H9 (cell line): ENCODE results near the gene DNER. TPM values are rescaled to one million over a fixed set of nuclear protein-coding genes. Genes with fewer than 3 reads are reported as not detected.

Experiments
- DNase-seq: peaks from one replicate; pipeline ENCODE4 v3.0.0-alpha.2; 2017
- H2AFZ ChIP-seq: one replicate; pipeline ENCODE4 v1.6.1; 2013; ENCODE audit warnings: mild to moderate bottlenecking, low read length, control low read depth, moderate library complexity
- H2AK5ac ChIP-seq: 2 replicates; pipeline ENCODE4 v1.6.1; 2013; ENCODE audit warnings: low read length, control low read depth, mixed read lengths; ENCODE audit not compliant: insufficient read length
- H2BK120ac ChIP-seq: one replicate; pipeline ENCODE4 v1.6.1; 2013; ENCODE audit warnings: low read depth, mild to moderate bottlenecking, low read length, control low read depth, inconsistent platforms; ENCODE audit not compliant: poor library complexity, severe bottlenecking
- H2BK12ac ChIP-seq: 2 replicates; pipeline ENCODE4 v1.6.1; 2013; ENCODE audit warnings: low read length, control low read depth, mixed read lengths, low read depth; ENCODE audit not compliant: insufficient read length
- H2BK15ac ChIP-seq: 2 replicates; pipeline ENCODE4 v1.6.1; 2013; ENCODE audit warnings: low read depth, low read length, control low read depth
- H2BK20ac ChIP-seq: one replicate; pipeline ENCODE4 v1.6.1; 2013; ENCODE audit warnings: low read depth, mild to moderate bottlenecking, low read length, control low read depth, inconsistent platforms; ENCODE audit not compliant: poor library complexity, severe bottlenecking
- H2BK5ac ChIP-seq: 2 replicates; pipeline ENCODE4 v1.6.1; 2013; ENCODE audit warnings: low read length, control low read depth, mixed read lengths; ENCODE audit not compliant: insufficient read length
- H3K14ac ChIP-seq: 2 replicates; pipeline ENCODE4 v1.6.1; 2013; ENCODE audit warnings: low read length, control low read depth; ENCODE audit not compliant: insufficient read depth
- H3K18ac ChIP-seq: 2 replicates; pipeline ENCODE4 v1.6.1; 2013; ENCODE audit warnings: low read depth, mild to moderate bottlenecking, mixed read lengths, low read length, control low read depth; ENCODE audit not compliant: insufficient read length
- H3K23ac ChIP-seq: 2 replicates; pipeline ENCODE4 v1.6.1; 2013; ENCODE audit warnings: low read length, control low read depth, mixed read lengths, low read depth; ENCODE audit not compliant: insufficient read length
- H3K23me2 ChIP-seq: 2 replicates; pipeline ENCODE4 v1.6.1; 2013; ENCODE audit warnings: low read depth, mild to moderate bottlenecking, mixed read lengths, low read length, control low read depth; ENCODE audit not compliant: insufficient read length, poor library complexity, severe bottlenecking
- H3K27ac ChIP-seq: 2 replicates; pipeline ENCODE4 v1.5.1; 2013; ENCODE audit warnings: low read length, control low read depth, mixed read lengths, low read depth; ENCODE audit not compliant: insufficient read length
- H3K27me3 ChIP-seq: 2 replicates; pipeline ENCODE4 v1.6.1; 2013; ENCODE audit warnings: low read length, control low read depth, inconsistent platforms; ENCODE audit not compliant: insufficient read depth
- H3K4ac ChIP-seq: 2 replicates; pipeline ENCODE4 v1.6.1; 2013; ENCODE audit warnings: low read depth, mild to moderate bottlenecking, control low read depth, inconsistent platforms, low read length, moderate library complexity
- H3K4me1 ChIP-seq: 2 replicates; pipeline ENCODE4 v1.6.1; 2013; ENCODE audit warnings: low read length, control low read depth, inconsistent platforms; ENCODE audit not compliant: insufficient read depth
- H3K4me2 ChIP-seq: 2 replicates; pipeline ENCODE4 v1.6.1; 2013; ENCODE audit warnings: low read length, control low read depth, mixed read lengths; ENCODE audit not compliant: insufficient read length, insufficient read depth
- H3K56ac ChIP-seq: 2 replicates; pipeline ENCODE4 v1.6.1; 2013; ENCODE audit warnings: low read depth, mild to moderate bottlenecking, mixed read lengths, low read length, control low read depth; ENCODE audit not compliant: insufficient read length
- H3K79me1 ChIP-seq: 2 replicates; pipeline ENCODE4 v1.6.1; 2013; ENCODE audit warnings: low read depth, mild to moderate bottlenecking, moderate library complexity, low read length, control low read depth, inconsistent platforms; ENCODE audit not compliant: insufficient read depth, poor library complexity, severe bottlenecking
- H3K79me2 ChIP-seq: 2 replicates; pipeline ENCODE4 v1.6.1; 2013; ENCODE audit warnings: low read length, control low read depth, inconsistent platforms; ENCODE audit not compliant: insufficient read depth
- H3K9ac ChIP-seq: 2 replicates; pipeline ENCODE4 v1.6.1; 2013; ENCODE audit warnings: low read length, control low read depth, mixed read lengths; ENCODE audit not compliant: insufficient read length; ENCODE audit errors: extremely low read depth
- H3K9me3 ChIP-seq: one replicate; pipeline ENCODE4 v1.6.1; 2013; ENCODE audit warnings: low read depth, low read length, inconsistent platforms; ENCODE audit not compliant: control insufficient read depth
- H3T11ph ChIP-seq: one replicate; pipeline ENCODE4 v1.6.1; 2013; ENCODE audit warnings: mild to moderate bottlenecking, low read length, control low read depth, inconsistent platforms
- H4K20me1 ChIP-seq: one replicate; pipeline ENCODE4 v1.6.1; 2013; ENCODE audit not compliant: control insufficient read depth, insufficient read length, insufficient read depth
- H4K5ac ChIP-seq: 2 replicates; pipeline ENCODE4 v1.6.1; 2013; ENCODE audit warnings: low read depth, mild to moderate bottlenecking, mixed read lengths, low read length, control low read depth; ENCODE audit not compliant: insufficient read length
- H4K8ac ChIP-seq: replicated peaks from 2 replicates; pipeline ENCODE4 v1.6.1; 2013; ENCODE audit warnings: low read length, control low read depth, mixed read lengths, low read depth; ENCODE audit not compliant: insufficient read length
- H4K91ac ChIP-seq: 2 replicates; pipeline ENCODE4 v1.6.1; 2013; ENCODE audit warnings: low read depth, mild to moderate bottlenecking, moderate library complexity, mixed read lengths, low read length, control low read depth; ENCODE audit not compliant: insufficient read length
- H3K27ac Mint-ChIP-seq, 3 experiments: 2 replicates in 2 of 3; 3 replicates in 1 of 3; pipeline ENCODE4 v1.8.0; 2020 to 2021; ENCODE audit warnings: mixed read lengths in 3 of 3, mild to moderate bottlenecking in 1 of 3, moderate library complexity in 1 of 3
- H3K27me3 Mint-ChIP-seq: 2 replicates; pipeline ENCODE4 v1.8.0; 2021; ENCODE audit warnings: low read depth, mild to moderate bottlenecking, moderate library complexity, mixed read lengths
- H3K36me3 Mint-ChIP-seq, 3 experiments: 2 replicates in 2 of 3; 3 replicates in 1 of 3; pipeline ENCODE4 v1.8.0; 2020 to 2021; ENCODE audit warnings: low read depth in 3 of 3, mixed read lengths in 3 of 3; ENCODE audit not compliant: insufficient read depth in 1 of 3
- H3K4me1 Mint-ChIP-seq, 2 experiments: 2 replicates each; pipeline ENCODE4 v1.8.0; 2020; ENCODE audit warnings: mixed read lengths in 2 of 2
- H3K4me3 Mint-ChIP-seq, 2 experiments: 2 replicates in 1 of 2; 3 replicates in 1 of 2; pipeline ENCODE4 v1.8.0; 2020 to 2021; ENCODE audit warnings: mild to moderate bottlenecking in 2 of 2, mixed read lengths in 2 of 2, moderate library complexity in 1 of 2
- H3K9me3 Mint-ChIP-seq, 2 experiments: 2 replicates in 1 of 2; 3 replicates in 1 of 2; pipeline ENCODE4 v1.8.0; 2020; ENCODE audit warnings: mild to moderate bottlenecking in 2 of 2, mixed read lengths in 2 of 2, moderate library complexity in 1 of 2
- CTCF ChIP-seq: fragments of 200-600 bp; sonication (generic); conservative IDR thresholded peaks from 3 replicates; pipeline ENCODE4 v1.8.0; 2021; ENCODE audit warnings: antibody characterized with exemption, mild to moderate bottlenecking
- WGBS: extraction: QIAGEN DNeasy Blood & Tissue Kit; methylation state at CpG from one replicate; pipeline ENCODE4 v1.1.7; 2013; ENCODE audit warnings: missing lambda C conversion rate, low lambda C conversion rate, mixed read lengths; ENCODE audit not compliant: insufficient read length; ENCODE audit errors: extremely low coverage; 5-methylcytosine and 5-hydroxymethylcytosine counted together
- total RNA-seq: library from RNA; stranded (reverse); gene quantifications from 2 replicates; pipeline ENCODE4 v1.2.1, GENCODE V29; 2021

DNER gene
- total RNA-seq, 1 experiment from 2014 or later, result 1.0 TPM

DNA sequence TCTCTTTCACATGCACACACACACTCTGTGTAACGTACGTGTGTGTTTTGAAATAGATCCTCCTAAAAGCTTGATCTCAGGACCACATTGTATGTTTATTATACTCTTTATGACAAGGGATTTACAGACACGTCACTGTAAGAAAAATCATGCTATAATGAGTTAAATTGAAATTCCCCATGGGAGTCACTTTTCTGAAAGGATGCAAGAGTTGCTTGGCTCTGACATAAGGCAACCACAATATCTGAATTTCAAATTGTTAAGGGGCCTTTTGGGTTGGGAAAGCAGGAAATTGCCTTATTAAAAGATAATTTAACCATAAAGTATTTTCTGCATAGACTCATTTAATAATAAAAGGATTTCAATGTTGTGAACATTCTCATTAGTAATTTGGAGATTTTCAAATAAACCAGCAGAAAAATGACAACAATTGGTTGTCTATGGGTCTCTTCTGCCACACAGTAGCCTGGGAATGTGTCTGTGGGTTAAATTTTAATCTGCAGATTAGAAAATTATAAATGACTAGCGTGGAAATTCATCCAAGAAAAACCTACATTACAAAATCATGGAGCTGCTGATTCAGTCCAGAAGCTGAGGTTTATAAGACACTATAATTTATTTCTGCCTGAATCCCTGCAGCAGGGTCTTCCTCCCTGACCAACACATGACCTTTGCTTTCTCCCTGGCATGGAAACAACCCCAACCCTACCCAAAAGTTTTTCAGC lies 367.4 kb downstream of the DNER start:
- Histone ChIP-seq H3K9ac (no peak overlapping the region), H3K56ac (no peak overlapping the region), H2BK5ac (no peak overlapping the region), H3K4me2 (no peak overlapping the region), H3K27ac (no peak overlapping the region), H4K8ac (no peak overlapping the region), H3K9me3 (peaks cover 5% of the 10 kb centered on the region), H3K14ac (no peak overlapping the region), H4K20me1 (no peaks in the 10 kb centered on the region), H3K79me2 (no peaks in the 10 kb centered on the region), H3K18ac (no peak overlapping the region), H2AK5ac (no peak overlapping the region), H3T11ph (no peak overlapping the region), H3K27me3 (no peaks in the 10 kb centered on the region), H3K4me1 (no peaks in the 10 kb centered on the region), H3K23ac (no peak overlapping the region), H2AFZ (no peak overlapping the region), H3K79me1 (no peaks in the 10 kb centered on the region), H2BK15ac (no peak overlapping the region), H2BK20ac (no peak overlapping the region), H4K5ac (no peak overlapping the region), H3K4ac (no peak overlapping the region), H3K23me2 (no peaks in the 10 kb centered on the region), H4K91ac (no peak overlapping the region), H2BK12ac (no peak overlapping the region), H2BK120ac (no peak overlapping the region)
- no peak overlapping the region for H3K27ac Mint-ChIP-seq
- no peaks in the 10 kb centered on the region for H3K27me3 Mint-ChIP-seq
- peaks cover 0 to 17% (median 5%) of the 10 kb centered on the region in 3 experiments; a peak in 6 of 7 replicates for H3K36me3 Mint-ChIP-seq
- peaks cover 9 to 18% of the 10 kb centered on the region in 2 experiments for H3K9me3 Mint-ChIP-seq
- TF ChIP-seq CTCF, result no peak
- no CpG with 5 or more reads among the region's 4 CpGs for WGBS
- no peaks in the 10 kb centered on the region for H3K4me1 Mint-ChIP-seq
- no peak overlapping the region for H3K4me3 Mint-ChIP-seq
- no peak for DNase-seq
